Thymus (tissue), 11 donors: ENCODE measurements around the gene OTX2. TPM values are rescaled to one million over a fixed set of nuclear protein-coding genes. Genes with fewer than 3 reads are reported as not detected.

Experiments used
- DNase-seq, 9 donors: peaks; one replicate each; pipeline ENCODE4 v3.0.0-alpha.2; 2013; ENCODE audit warnings: low spot score in 9 of 9, low read depth in 6 of 9, missing footprints in 1 of 9
- H3K27ac ChIP-seq, 2 donors: one replicate each; pipeline ENCODE4 v1.5.1; 2013; ENCODE audit warnings: control low read depth in 1 of 2, low read depth in 1 of 2, low read length in 1 of 2, mild to moderate bottlenecking in 1 of 2, moderate library complexity in 1 of 2
- H3K27me3 ChIP-seq, 2 donors: one replicate each; pipeline ENCODE4 v1.5.1; 2013; ENCODE audit warnings: low read length in 1 of 2; ENCODE audit not compliant: control insufficient read depth in 2 of 2, insufficient read depth in 1 of 2
- H3K36me3 ChIP-seq, 2 donors: one replicate each; pipeline ENCODE4 v1.5.1; 2013; ENCODE audit warnings: low read length in 1 of 2, mild to moderate bottlenecking in 1 of 2, moderate library complexity in 1 of 2; ENCODE audit not compliant: control insufficient read depth in 2 of 2, insufficient read depth in 2 of 2
- H3K4me1 ChIP-seq, 2 donors: one replicate each; pipeline ENCODE4 v1.5.1; 2013; ENCODE audit warnings: low read length in 2 of 2; ENCODE audit not compliant: control insufficient read depth in 2 of 2, insufficient read depth in 2 of 2
- H3K4me3 ChIP-seq, 2 donors: one replicate each; pipeline ENCODE4 v1.5.1; 2013; ENCODE audit warnings: low read length in 2 of 2, control low read depth in 1 of 2, mild to moderate bottlenecking in 1 of 2
- H3K9me3 ChIP-seq, 2 donors: one replicate each; pipeline ENCODE4 v1.5.1; 2013; ENCODE audit warnings: low read length in 1 of 2, mild to moderate bottlenecking in 1 of 2; ENCODE audit not compliant: control insufficient read depth in 2 of 2, insufficient read depth in 1 of 2
- WGBS: extraction: QIAGEN DNeasy Blood & Tissue Kit; methylation state at CpG from one replicate; pipeline ENCODE4 v1.1.7; 2013; 5-methylcytosine and 5-hydroxymethylcytosine counted together
- polyA plus RNA-seq: library from polyadenylated mRNA; stranded (reverse); fragments of 200-250 nt; gene quantifications from one replicate; pipeline ENCODE4 v1.2.3, GENCODE V29; 2013
- total RNA-seq: library from RNA; stranded (reverse); fragments of 120-200 nt; gene quantifications from one replicate; pipeline ENCODE4 v1.2.4, GENCODE V29; 2013
- donor health status: healthy.

The OTX2 gene
- total and polyA plus RNA-seq, 2 donors, result 0.11 to 0.14 TPM

DNA sequence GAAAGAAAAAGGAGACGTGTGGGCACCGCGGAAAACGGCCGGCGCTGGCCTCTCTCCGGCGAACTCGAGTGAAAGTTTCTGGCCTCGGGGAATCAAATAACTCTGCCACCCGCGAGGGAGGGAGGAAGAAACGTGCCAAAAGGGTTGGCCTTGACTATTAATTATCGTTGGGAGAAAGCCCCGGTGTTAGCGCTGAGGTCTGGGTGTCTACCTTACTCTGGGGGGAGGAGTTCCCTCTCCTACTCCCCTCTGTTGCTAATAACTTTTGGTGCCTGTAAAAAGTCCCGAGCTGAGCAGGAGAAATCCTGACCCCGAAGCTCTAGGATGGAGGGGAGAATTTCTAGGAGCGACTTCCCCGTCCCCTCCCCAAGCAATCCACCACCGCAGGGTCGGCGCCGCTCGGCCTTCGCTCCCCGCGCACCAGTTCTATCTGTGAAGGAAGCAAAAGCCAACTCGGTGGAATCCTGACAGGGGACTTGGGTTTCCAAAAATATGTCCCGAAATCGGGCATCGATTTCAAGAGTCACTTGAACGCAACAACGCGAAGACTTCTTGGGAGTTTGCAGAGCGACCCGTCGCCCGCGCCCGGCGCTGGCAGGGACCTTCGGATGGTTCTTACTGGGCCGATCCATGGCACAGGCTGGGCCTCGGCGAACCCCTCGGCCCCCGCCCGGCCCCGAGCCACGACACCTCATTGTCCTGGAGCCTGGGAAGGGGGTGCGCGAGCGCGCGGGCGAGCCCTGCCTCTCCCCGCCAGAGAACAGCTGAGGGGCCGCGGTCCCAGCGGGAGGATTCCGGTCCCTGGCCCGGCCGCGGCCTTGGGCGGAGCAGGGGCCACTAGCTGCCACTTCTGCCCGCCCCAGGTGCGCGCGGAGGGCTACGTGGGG lies 1.7 kb downstream of the OTX2 start:
- Histone ChIP-seq H3K4me3 (no peak overlapping the region), H3K27me3 (peaks cover 87 to 99% of the 10 kb centered on the region in 2 donors), H3K27ac (no peak overlapping the region), H3K36me3 (no peaks in the 10 kb centered on the region), H3K4me1 (no peaks in the 10 kb centered on the region), H3K9me3 (no peaks in the 10 kb centered on the region)
- WGBS, result 7% methylated on average over 71 of the region's 71 CpGs
- DNase-seq, result no peak

DNA sequence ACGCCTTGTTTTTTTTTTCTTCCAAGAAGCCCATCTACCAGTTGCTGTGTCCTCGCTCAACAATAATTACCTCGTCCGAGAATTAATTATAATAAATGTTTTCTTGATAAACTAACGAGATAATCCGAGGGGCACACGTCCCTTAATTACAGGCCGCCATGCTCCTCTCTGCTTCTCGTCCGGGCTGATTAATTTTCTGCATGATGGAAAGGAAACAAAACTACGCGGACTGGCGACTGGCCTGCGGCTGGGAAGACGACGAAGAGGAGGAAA lies 2.2 kb downstream of the OTX2 start:
- 4% methylated on average over 16 of the region's 16 CpGs for WGBS
- DNase-seq, result no peak
- Histone ChIP-seq H3K27me3 (peaks cover 86 to 99% of the 10 kb centered on the region in 2 donors), H3K4me3 (no peak overlapping the region), H3K36me3 (no peaks in the 10 kb centered on the region), H3K9me3 (no peaks in the 10 kb centered on the region), H3K4me1 (no peaks in the 10 kb centered on the region), H3K27ac (no peak overlapping the region)

DNA sequence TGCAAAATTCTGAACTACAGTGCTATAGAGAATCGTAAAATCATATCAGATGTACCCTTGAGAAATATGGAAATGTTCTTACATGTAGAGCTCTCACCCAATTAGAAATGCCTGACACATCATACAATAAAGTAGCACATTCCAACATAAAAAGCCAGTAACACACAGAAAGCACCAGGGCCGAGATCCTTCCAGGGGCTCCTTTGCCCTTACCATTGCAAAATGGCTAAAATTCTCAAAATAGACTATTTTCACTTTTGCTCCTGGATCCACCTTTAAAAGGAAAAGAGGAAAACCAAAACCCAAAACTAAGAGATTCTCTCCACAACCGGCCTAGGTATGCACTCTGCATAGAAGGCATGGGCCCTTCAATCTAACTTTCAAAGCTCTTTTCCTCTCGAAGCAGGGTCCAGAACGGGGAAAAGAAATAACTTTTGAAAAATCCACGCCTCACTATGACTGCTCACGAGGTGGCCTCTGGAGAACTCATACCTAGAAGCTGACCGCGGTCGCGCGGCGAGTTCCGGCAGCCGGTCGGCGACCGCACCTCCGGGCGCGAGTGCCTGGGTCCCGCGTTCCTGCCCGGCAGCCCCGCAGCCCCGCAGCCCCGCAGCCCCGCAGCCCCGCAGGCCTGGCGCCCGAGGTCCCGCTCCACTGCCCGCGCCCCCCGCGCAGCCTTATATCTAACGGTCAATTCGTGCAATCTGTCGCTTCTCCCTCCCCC lies 2.7 kb downstream of the OTX2 start:
- H3K4me3 ChIP-seq, result no peak overlapping the region
- H3K27ac ChIP-seq, result no peak overlapping the region
- no peaks in the 10 kb centered on the region for H3K36me3 ChIP-seq
- no peaks in the 10 kb centered on the region for H3K9me3 ChIP-seq
- H3K4me1 ChIP-seq, result no peaks in the 10 kb centered on the region
- no peak for DNase-seq
- peaks cover 86 to 99% of the 10 kb centered on the region in 2 donors for H3K27me3 ChIP-seq
- 5% methylated on average over 39 of the region's 39 CpGs for WGBS

GRCh38 chr14:56806760-56807159 lies 3.5 kb downstream of the OTX2 start:
- Histone ChIP-seq H3K4me1 (no peaks in the 10 kb centered on the region), H3K36me3 (no peaks in the 10 kb centered on the region), H3K9me3 (no peaks in the 10 kb centered on the region), H3K27ac (no peak overlapping the region), H3K4me3 (no peak overlapping the region), H3K27me3 (peaks cover 83 to 98% of the 10 kb centered on the region in 2 donors)
- WGBS, result 10% methylated on average over 4 of the region's 4 CpGs
- DNase-seq, result no peak

GRCh38 chr14:56805992-56806727 lies 4.1 kb downstream of the OTX2 start:
- Histone ChIP-seq H3K36me3 (no peaks in the 10 kb centered on the region), H3K4me3 (no peak overlapping the region), H3K27me3 (peaks cover 81 to 98% of the 10 kb centered on the region in 2 donors), H3K9me3 (no peaks in the 10 kb centered on the region), H3K27ac (no peak overlapping the region), H3K4me1 (no peaks in the 10 kb centered on the region)
- no peak for DNase-seq
- WGBS, result 7% methylated on average over 9 of the region's 9 CpGs

DNA sequence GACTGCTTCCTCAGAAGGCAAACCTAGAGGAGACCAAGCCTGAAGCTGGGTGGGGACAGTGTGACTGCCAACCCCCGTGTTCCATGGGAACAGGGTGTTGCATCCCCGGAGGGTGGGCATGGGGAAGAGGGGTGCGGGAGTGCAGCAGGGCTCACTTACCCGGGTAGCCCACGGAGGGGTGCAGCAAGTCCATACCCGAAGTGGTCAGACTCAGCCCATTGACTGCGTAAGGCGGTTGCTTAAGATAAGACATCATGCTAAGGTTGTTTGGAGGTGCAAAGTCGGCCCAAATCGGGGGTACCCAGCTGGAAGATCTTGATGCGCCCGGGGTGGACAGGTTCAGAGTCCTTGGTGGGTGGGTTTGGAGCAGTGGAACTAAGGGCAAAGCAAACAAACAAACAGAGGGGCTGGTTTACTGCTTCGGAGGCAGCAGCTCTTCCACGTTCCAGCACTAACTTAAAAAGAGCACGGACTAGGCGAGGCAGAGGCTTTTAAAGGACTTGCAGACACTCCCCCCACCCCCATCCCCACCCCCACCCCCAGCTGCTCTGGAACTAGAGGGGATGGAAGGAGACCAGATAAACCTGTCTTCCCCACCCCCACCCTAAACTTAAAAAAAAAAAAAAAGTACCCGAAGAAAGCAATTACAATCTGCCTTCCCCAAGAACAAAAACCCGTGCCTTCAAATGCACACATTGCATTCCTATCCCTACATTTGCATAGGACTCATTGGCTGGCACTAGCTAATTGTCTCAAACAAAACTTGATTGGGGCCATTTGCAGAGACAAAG lies 4.9 kb downstream of the OTX2 start:
- Histone ChIP-seq H3K27ac (no peak overlapping the region), H3K4me3 (no peak overlapping the region), H3K9me3 (no peaks in the 10 kb centered on the region), H3K36me3 (no peaks in the 10 kb centered on the region), H3K27me3 (peaks cover 83 to 98% of the 10 kb centered on the region in 2 donors), H3K4me1 (no peaks in the 10 kb centered on the region)
- WGBS, result 8% methylated on average over 18 of the region's 18 CpGs
- DNase-seq, result no peak

DNA sequence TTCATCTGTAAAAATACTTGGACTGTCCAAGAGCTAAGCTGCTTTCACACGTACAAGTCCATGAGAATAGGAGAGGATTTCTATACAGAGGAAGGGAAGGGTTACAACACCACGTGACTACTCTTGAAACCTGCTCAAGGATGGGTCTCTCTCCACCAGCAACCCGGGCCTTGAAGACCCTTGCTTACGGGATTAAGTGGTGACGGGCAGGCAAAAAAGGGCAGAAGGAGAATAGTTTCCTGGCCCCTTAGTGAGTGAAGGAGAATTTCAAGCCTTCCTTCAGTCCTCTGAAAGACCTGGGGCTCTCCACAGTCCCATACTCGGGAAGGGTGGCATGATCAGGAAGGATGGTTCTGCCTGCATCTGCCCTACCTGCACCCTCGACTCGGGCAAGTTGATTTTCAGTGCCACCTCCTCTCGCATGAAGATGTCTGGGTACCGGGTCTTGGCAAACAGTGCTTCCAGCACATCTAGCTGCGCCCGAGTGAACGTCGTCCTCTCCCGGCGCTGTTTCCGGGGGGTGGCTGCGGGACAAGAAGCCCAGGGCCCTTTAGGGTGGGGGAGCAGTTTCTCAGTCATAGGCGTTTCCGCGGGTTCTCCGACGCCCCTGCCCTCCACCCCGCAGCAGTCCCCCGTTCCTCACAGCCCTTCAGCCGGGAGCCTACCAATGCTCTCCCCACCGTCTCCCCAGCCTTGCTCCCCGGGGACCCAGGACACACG lies 6.3 kb downstream of the OTX2 start:
- no peak for DNase-seq
- Histone ChIP-seq H3K27ac (no peak overlapping the region), H3K27me3 (peaks cover 81 to 97% of the 10 kb centered on the region in 2 donors), H3K9me3 (no peaks in the 10 kb centered on the region), H3K4me1 (no peaks in the 10 kb centered on the region), H3K4me3 (no peak overlapping the region), H3K36me3 (no peaks in the 10 kb centered on the region)
- 10% methylated on average over 29 of the region's 29 CpGs for WGBS

- no peaks in the 10 kb centered on the region for H3K4me1 ChIP-seq
- no peaks in the 10 kb centered on the region for H3K9me3 ChIP-seq
- no peak overlapping the region for H3K27ac ChIP-seq
- no peak for DNase-seq
- no peak overlapping the region for H3K4me3 ChIP-seq
- no peaks in the 10 kb centered on the region for H3K36me3 ChIP-seq
- peaks cover 83 to 97% of the 10 kb centered on the region in 2 donors for H3K27me3 ChIP-seq
- WGBS, result 71% methylated on average over 3 of the region's 3 CpGs
These were observed 8.4 kb downstream of the OTX2 start for GRCh38 chr14:56801920-56802319.
